Gastroesophageal sphincter (tissue), 4 donors: ENCODE data around the gene TRAPPC2B. TPM values are rescaled to one million over a fixed set of nuclear protein-coding genes. Genes with fewer than 3 reads are reported as not detected.

Experiments used
- ATAC-seq: fragments of 150-250 bp; one replicate; pipeline ENCODE4 v1.9.1; 2016; ENCODE audit warnings: mild to moderate bottlenecking, moderate library complexity
- H3K27ac ChIP-seq, 4 donors: fragments of 200-600 bp; sonication (generic) in 3 of 4; 1 replicate in 3 of 4; 2 replicates in 1 of 4; pipeline ENCODE4 v1.5.1; 2016 to 2019
- H3K27me3 ChIP-seq: fragments of 200-600 bp; sonication (generic); one replicate; pipeline ENCODE4 v1.5.1; 2019
- H3K36me3 ChIP-seq, 2 donors: fragments of 200-600 bp; sonication (generic); one replicate each; pipeline ENCODE4 v1.5.1; 2019; ENCODE audit warnings: control low read depth in 1 of 2
- H3K4me1 ChIP-seq, 3 donors: fragments of 200-600 bp; sonication (generic); 1 replicate in 2 of 3; 2 replicates in 1 of 3; pipeline ENCODE4 v1.5.1; 2016 to 2019; ENCODE audit warnings: control low read depth in 2 of 3
- H3K4me3 ChIP-seq, 2 donors: fragments of 200-600 bp; sonication (generic); one replicate each; pipeline ENCODE4 v1.5.1; 2019; ENCODE audit warnings: mild to moderate bottlenecking in 1 of 2, moderate library complexity in 1 of 2
- H3K9me3 ChIP-seq, 3 donors: fragments of 200-600 bp; sonication (generic); one replicate each; pipeline ENCODE4 v1.5.1; 2017 to 2019; ENCODE audit warnings: control low read depth in 2 of 3
- CTCF ChIP-seq, 4 experiments: fragments of 200-600 bp in 2 of 4; fragments of 450-650 bp in 2 of 4; sonication (generic) in 1 of 4; IDR thresholded peaks; one replicate each; pipeline ENCODE4 v1.5.1; 2017 to 2019; ENCODE audit warnings: antibody characterized with exemption in 4 of 4, mild to moderate bottlenecking in 2 of 4, moderate library complexity in 2 of 4
- EP300 ChIP-seq: sonication (generic); formaldehyde crosslinking; IDR thresholded peaks from one replicate; pipeline ENCODE4 v1.6.1; 2017; ENCODE audit warnings: antibody characterized with exemption, mild to moderate bottlenecking
- POLR2A ChIP-seq, 2 donors: fragments of 450-650 bp; IDR thresholded peaks; one replicate each; pipeline ENCODE4 v1.6.1; 2017; ENCODE audit warnings: antibody characterized with exemption in 2 of 2, mild to moderate bottlenecking in 2 of 2, moderate library complexity in 1 of 2
- POLR2AphosphoS5 ChIP-seq: sonication (generic); formaldehyde crosslinking; IDR thresholded peaks from one replicate; pipeline ENCODE4 v1.6.1; 2017; ENCODE audit warnings: antibody characterized with exemption
- WGBS, 2 donors: methylation state at CpG; one replicate each; pipeline ENCODE4 v1.1.5; 2018; ENCODE audit warnings: low coverage in 1 of 2; 5-methylcytosine and 5-hydroxymethylcytosine counted together
- total RNA-seq, 4 donors: library from RNA; depleted of rRNA; stranded (reverse); fragments of >200 nt; gene quantifications; one replicate each; pipeline ENCODE4 v1.1.0, GENCODE V29; 2016

The TRAPPC2B gene
- total RNA-seq, 4 donors from 2014 or later, result 9.0 to 17.0 (median 13.2) TPM

DNA sequence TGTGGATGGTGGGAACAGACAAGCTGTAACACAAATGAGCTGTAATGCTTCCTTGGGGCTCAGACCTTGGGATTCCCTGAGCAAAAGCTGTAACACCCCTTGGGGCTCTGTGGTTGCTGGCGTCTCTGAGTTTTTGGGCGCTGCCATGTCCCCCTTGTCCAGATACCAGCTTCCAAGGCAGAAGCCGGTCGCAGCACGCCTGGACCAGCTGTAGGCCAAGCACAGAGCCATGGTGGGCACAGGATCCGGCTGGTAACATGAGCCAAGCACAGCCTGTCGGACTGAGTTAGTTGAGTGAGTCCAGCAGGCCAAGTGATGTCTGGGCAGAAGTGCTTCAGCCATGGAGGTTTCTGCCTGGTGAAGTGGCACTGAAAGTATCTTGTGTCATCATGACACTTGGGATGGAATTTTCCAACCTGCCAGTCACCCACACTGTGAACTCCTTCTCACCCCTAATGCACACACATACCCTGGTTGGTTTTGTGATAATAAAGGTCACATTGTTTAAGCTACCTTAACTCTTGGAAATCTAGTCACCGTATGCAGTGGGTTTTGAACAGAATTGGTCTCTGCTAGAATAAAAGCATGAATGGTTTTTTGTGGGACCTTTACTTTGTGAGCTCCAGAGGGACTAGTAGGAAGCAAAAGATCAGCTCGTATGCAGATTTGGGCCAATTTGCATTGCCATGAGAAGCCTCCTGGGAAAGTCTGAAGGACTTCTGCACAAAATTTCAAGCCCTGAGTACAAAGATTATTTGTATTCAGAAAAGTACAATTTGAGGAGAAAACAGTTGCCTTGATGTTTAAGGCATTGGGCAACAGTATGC, 40.6 kb downstream of the TRAPPC2B start:
- peaks cover 0 to 48% (median 0%) of the 10 kb centered on the region in 3 donors for H3K9me3 ChIP-seq
- no peak overlapping the region for H3K27ac ChIP-seq
- no peak overlapping the region for H3K4me3 ChIP-seq
- WGBS, 2 donors, result 80 to 88% methylated on average over 2 to 7 of the region's 9 CpGs
- no peaks in the 10 kb centered on the region for H3K4me1 ChIP-seq
- TF ChIP-seq EP300, result no peak
- no peak for TF ChIP-seq POLR2AphosphoS5
- TF ChIP-seq CTCF (IDR thresholded peaks at IDR 0.05), result no peak
- TF ChIP-seq POLR2A (IDR thresholded peaks at IDR 0.05), result no peak
- no peak for ATAC-seq
- H3K27me3 ChIP-seq, result no peaks in the 10 kb centered on the region
- H3K36me3 ChIP-seq, result peaks cover under 1 to 50% of the 10 kb centered on the region in 2 donors

DNA sequence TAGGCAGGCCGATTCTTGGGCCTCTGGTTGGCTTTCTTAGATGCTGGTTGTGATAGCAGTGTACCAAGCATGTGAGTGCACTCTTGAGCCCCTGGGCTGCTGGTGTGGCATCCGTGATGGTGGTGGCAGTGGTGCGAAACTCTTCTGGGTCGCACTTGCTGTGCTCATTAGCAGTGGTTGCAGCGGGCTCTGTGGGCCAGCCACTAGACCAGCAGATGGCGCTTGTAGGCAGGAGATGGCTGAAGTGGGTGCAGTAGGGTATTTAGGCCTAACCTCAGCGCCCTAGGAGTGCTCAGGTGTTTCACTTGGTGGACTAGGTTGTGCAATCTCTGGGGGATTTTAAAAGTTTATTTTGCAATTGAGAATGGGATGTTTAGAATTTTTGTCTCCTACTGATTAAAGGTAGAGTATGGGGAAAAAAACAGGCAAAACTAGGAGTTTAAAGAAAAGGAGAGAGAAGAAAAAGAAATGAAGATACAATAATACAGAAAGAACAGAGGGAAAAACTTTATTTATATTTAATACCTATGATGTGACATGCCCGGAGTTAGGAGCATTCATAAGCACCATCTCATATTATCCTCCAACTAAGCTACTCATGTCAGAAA, 43.3 kb downstream of the TRAPPC2B start:
- H3K27me3 ChIP-seq, result no peaks in the 10 kb centered on the region
- no peak overlapping the region for H3K4me3 ChIP-seq
- H3K36me3 ChIP-seq, result peaks cover 0 to 24% of the 10 kb centered on the region in 2 donors
- TF ChIP-seq EP300 (no peak), POLR2AphosphoS5 (no peak), CTCF (IDR thresholded peaks at IDR 0.05) (peak in 3 of 4 experiments; percentile 29 to 57 (median 41)), POLR2A (IDR thresholded peaks at IDR 0.05) (no peak)
- peaks cover 0 to 10% (median under 1%) of the 10 kb centered on the region in 3 donors for H3K4me1 ChIP-seq
- no peak for ATAC-seq
- peaks cover 0 to 28% (median 0%) of the 10 kb centered on the region in 3 donors for H3K9me3 ChIP-seq
- H3K27ac ChIP-seq, result no peak overlapping the region
- 4 to 17% methylated on average over 3 to 5 of the region's 8 CpGs for WGBS, 2 donors

DNA sequence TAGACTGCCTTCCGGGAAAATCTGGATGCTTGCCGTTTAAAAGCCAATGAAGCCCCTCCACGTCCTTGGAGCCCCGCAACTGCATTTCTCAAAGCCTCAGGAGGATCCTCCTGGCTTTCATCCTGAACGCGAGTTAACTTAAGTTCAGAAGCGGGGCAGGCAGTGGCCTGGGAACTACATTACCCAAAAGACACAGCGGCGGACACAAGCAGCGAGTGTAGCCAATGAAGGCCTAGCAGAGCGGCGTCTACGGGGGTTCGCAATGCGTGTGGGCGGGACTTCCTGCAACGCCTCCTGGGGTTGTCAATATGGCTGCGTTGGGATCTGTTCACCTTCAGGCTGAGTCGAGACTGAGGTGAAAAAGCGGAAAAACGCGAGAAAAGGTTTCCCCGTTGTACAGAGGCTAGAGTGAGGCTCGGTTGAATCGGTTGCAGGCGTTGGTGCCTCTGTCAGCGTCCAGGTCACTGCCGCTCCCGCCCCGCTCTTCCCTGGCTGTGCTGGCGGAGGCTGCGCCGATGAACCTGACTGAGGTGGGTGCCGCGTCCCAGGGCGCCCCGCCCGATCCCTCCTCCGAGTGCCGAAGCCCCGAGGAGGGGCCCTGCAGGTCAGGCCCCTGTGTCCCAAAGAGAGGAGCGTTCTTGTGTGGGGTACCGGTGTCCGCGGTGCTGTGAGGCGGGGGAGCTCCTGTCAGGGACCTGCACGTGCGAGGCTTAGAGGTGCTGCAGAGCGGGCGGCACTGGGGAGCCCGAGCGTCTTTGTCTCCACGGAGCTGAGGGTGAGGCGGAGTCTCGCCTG, 47.7 kb downstream of the TRAPPC2B start, which contains the start of gene ZNF17:
TSS of gene ZNF17 (plus strand) at position 285 of the 795 bp plus-strand sequence. CDS start 2,455 bp downstream, outside the sequence.
- peaks cover 0 to 26% (median 9%) of the 10 kb centered on the region in 3 donors for H3K4me1 ChIP-seq
- ATAC-seq, result peak; percentile 100
- peaks cover 0 to 39% of the 10 kb centered on the region in 2 donors for H3K36me3 ChIP-seq
- peak within 1 kb of the TSS; percentile 29 to 85 (median 82) for H3K27ac ChIP-seq
- WGBS, 2 donors, result 0% methylated on average over 3 to 9 of the region's 55 CpGs
- H3K9me3 ChIP-seq, result peaks cover 0 to 8% (median 0%) of the 10 kb centered on the region in 3 donors
- no peaks in the 10 kb centered on the region for H3K27me3 ChIP-seq
- TF ChIP-seq POLR2AphosphoS5 (peak; percentile 59), POLR2A (IDR thresholded peaks at IDR 0.05) (no peak), CTCF (IDR thresholded peaks at IDR 0.05) (peak in 1 of 4 experiments; percentile 20), EP300 (no peak)
- H3K4me3 ChIP-seq, result peak within 1 kb of the TSS; percentile 88 to 93

Other genes starting within 250 kb of the TRAPPC2B start
- gene USP29, start 243.6 kb upstream of the TRAPPC2B start, total RNA-seq, result not detected
- gene ZIM3, start 218.3 kb upstream of the TRAPPC2B start, total RNA-seq, result not detected
- not detected for gene DUXA, start 196.1 kb upstream of the TRAPPC2B start, total RNA-seq
- gene ZNF264, start 172.1 kb upstream of the TRAPPC2B start, total RNA-seq, result 10 to 100 TPM; 37.2 to 61.3 (median 41.5) TPM
- 1 to 10 TPM in 2 of 4 donors, under 1 TPM in 1, not detected in 1; 0.57 to 3.6 (median 1.1) TPM for gene AURKC, start 132.5 kb upstream of the TRAPPC2B start, total RNA-seq
- 10 to 100 TPM; 17.4 to 27.8 (median 19.9) TPM for gene ZNF805, start 122.9 kb upstream of the TRAPPC2B start, total RNA-seq
- gene ZNF460, start 83.1 kb upstream of the TRAPPC2B start, total RNA-seq, result 10 to 100 TPM; 40.4 to 76.3 (median 65.3) TPM
- 10 to 100 TPM in 1 of 4 donors, 1 to 10 TPM in 3; 9.3 to 11.7 (median 9.7) TPM for gene ZNF543, start 43.1 kb upstream of the TRAPPC2B start, total RNA-seq
- 10 to 100 TPM in 3 of 4 donors, 1 to 10 TPM in 1; 9.2 to 12.2 (median 10.9) TPM for gene ZNF304, start 12.3 kb upstream of the TRAPPC2B start, total RNA-seq
- gene ZNF547, start within 50 bp of the TRAPPC2B start, total RNA-seq, result 1 to 10 TPM; 1.0 to 4.8 (median 2.0) TPM
- gene ZNF548, start 26.3 kb downstream of the TRAPPC2B start, total RNA-seq, result 10 to 100 TPM; 17.9 to 36.8 (median 21.8) TPM
- 10 to 100 TPM in 3 of 4 donors, 1 to 10 TPM in 1; 9.1 to 21.0 (median 11.9) TPM for gene ZNF17, start 47.6 kb downstream of the TRAPPC2B start, total RNA-seq
- gene ZNF749, start 71.8 kb downstream of the TRAPPC2B start, total RNA-seq, result 10 to 100 TPM in 1 of 4 donors, 1 to 10 TPM in 3; 4.8 to 10.6 (median 6.8) TPM
- gene VN1R1, start 93.6 kb downstream of the TRAPPC2B start, total RNA-seq, result 1 to 10 TPM in 2 of 4 donors, under 1 TPM in 2; 0.57 to 2.3 (median 1.5) TPM
- gene ZNF772, start 114.0 kb downstream of the TRAPPC2B start, total RNA-seq, result 10 to 100 TPM in 2 of 4 donors, 1 to 10 TPM in 2; 5.8 to 15.5 (median 11.7) TPM
- gene ZNF419, start 124.2 kb downstream of the TRAPPC2B start, total RNA-seq, result 10 to 100 TPM in 2 of 4 donors, 1 to 10 TPM in 2; 6.4 to 30.8 (median 10.1) TPM
- 10 to 100 TPM in 3 of 4 donors, 1 to 10 TPM in 1; 5.1 to 22.1 (median 13.9) TPM for gene ZNF773, start 136.4 kb downstream of the TRAPPC2B start, total RNA-seq
- gene ZNF549, start 163.8 kb downstream of the TRAPPC2B start, total RNA-seq, result 1 to 10 TPM; 5.4 to 9.3 (median 5.7) TPM
- 1 to 10 TPM; 4.8 to 5.7 (median 5.2) TPM for gene ZNF550, start 196.3 kb downstream of the TRAPPC2B start, total RNA-seq
- 1 to 10 TPM; 4.0 to 6.1 (median 5.7) TPM for gene ZNF416, start 215.4 kb downstream of the TRAPPC2B start, total RNA-seq
- 10 to 100 TPM in 1 of 4 donors, 1 to 10 TPM in 3; 4.4 to 14.5 (median 6.4) TPM for gene ZIK1, start 220.6 kb downstream of the TRAPPC2B start, total RNA-seq
- gene ZNF530, start 236.3 kb downstream of the TRAPPC2B start, total RNA-seq, result 1 to 10 TPM; 1.4 to 6.3 (median 4.0) TPM